ENCODE measurements around the gene RNF135.
"Not testable (repeated sequence)": the region's sequence is repeated elsewhere in the genome, so short reads cannot be mapped to it uniquely, and the experiment has no call there.

Gene RNF135

GRCh38 chr17:31031841-31032240 is 61.0 kb downstream of the RNF135 start:
- TF ChIP-seq MAX (IDR thresholded peaks at IDR 0.05; ENCODE audit: low read depth, low read length): no peak
- TF ChIP-seq CTCF (IDR thresholded peaks at IDR 0.05; ENCODE audit: low read depth, low read length): no peak
- DNase-seq (ENCODE audit: low read depth): no peak
- H3K4me3 ChIP-seq (ENCODE audit: low read depth, low read length): no peak overlapping the region

- not testable (repeated sequence) for DNase-seq (ENCODE audit: low read depth); H3K4me3 ChIP-seq (ENCODE audit: low read depth, low read length)
These were observed 64.8 kb downstream of the RNF135 start for GRCh38 chr17:31035611-31036010.

- H3K4me3 ChIP-seq (ENCODE audit: low read depth, low read length); DNase-seq (ENCODE audit: low read depth): not testable (repeated sequence)
These were observed 70.0 kb downstream of the RNF135 start for GRCh38 chr17:31040837-31041236.

GRCh38 chr17:31042378-31042777 is 71.5 kb downstream of the RNF135 start:
- DNase-seq (ENCODE audit: low read depth); H3K4me3 ChIP-seq (ENCODE audit: low read depth, low read length): not testable (repeated sequence)

GRCh38 chr17:31046856-31047425 is 76.1 kb downstream of the RNF135 start:
- H3K4me3 ChIP-seq (ENCODE audit: low read depth, low read length); DNase-seq (ENCODE audit: low read depth): not testable (repeated sequence)

GRCh38 chr17:31048142-31048541 is 77.3 kb downstream of the RNF135 start:
- no peak for TF ChIP-seq MAX (IDR thresholded peaks at IDR 0.05; ENCODE audit: low read depth, low read length)
- TF ChIP-seq MYC (IDR thresholded peaks at IDR 0.05; ENCODE audit: low read depth, low read length): no peak
- no peak for TF ChIP-seq POLR2A (IDR thresholded peaks at IDR 0.05; ENCODE audit: extremely low read depth, insufficient read length)
- no peak for TF ChIP-seq CTCF (IDR thresholded peaks at IDR 0.05; ENCODE audit: low read depth, low read length)

GRCh38 chr17:31048780-31049179 is 77.9 kb downstream of the RNF135 start:
- no peak overlapping the region for H3K4me3 ChIP-seq (ENCODE audit: low read depth, low read length)
- no peak for TF ChIP-seq CTCF (IDR thresholded peaks at IDR 0.05; ENCODE audit: low read depth, low read length)
- peak; percentile 34 for DNase-seq (ENCODE audit: low read depth)

More at GRCh38 chr17:31048142-31048541, 77.3 kb downstream of the RNF135 start:
- DNase-seq (ENCODE audit: low read depth): no peak
- H3K4me3 ChIP-seq (ENCODE audit: low read depth, low read length): no peak overlapping the region
